Endodermal cell (in vitro differentiated cells): ENCODE results near the gene AGO3. TPM values are rescaled to one million over a fixed set of nuclear protein-coding genes. Genes with fewer than 3 reads are reported as not detected.

ENCODE experiments used
- DNase-seq: peaks from one replicate; pipeline ENCODE4 v3.0.0-alpha.2; 2017
- H3K27ac ChIP-seq: 2 replicates; pipeline ENCODE4 v1.5.1; 2013; ENCODE audit warnings: mild to moderate bottlenecking, low read depth, low read length, moderate library complexity
- H3K27me3 ChIP-seq: 2 replicates; pipeline ENCODE4 v1.6.1; 2013; ENCODE audit warnings: mild to moderate bottlenecking, low read length, moderate library complexity; ENCODE audit not compliant: insufficient read depth, control insufficient read depth, poor library complexity, severe bottlenecking
- H3K36me3 ChIP-seq: 2 replicates; pipeline ENCODE4 v1.7.0; 2013; ENCODE audit warnings: mild to moderate bottlenecking, low read length, moderate library complexity; ENCODE audit not compliant: control insufficient read depth, insufficient read depth
- H3K4me1 ChIP-seq: one replicate; pipeline ENCODE4 v1.7.0; 2013; ENCODE audit warnings: low read length; ENCODE audit not compliant: control insufficient read depth, insufficient read depth
- H3K4me3 ChIP-seq: 2 replicates; pipeline ENCODE4 v1.5.1; 2013; ENCODE audit warnings: mild to moderate bottlenecking, low read length, moderate library complexity
- H3K9ac ChIP-seq: 2 replicates; pipeline ENCODE4 v1.6.1; 2013; ENCODE audit warnings: mild to moderate bottlenecking, low read length, moderate library complexity; ENCODE audit not compliant: poor library complexity, severe bottlenecking; ENCODE audit errors: extremely low read depth
- H3K9me3 ChIP-seq: 2 replicates; pipeline ENCODE4 v1.6.1; 2013; ENCODE audit warnings: mild to moderate bottlenecking, low read length, moderate library complexity; ENCODE audit not compliant: control insufficient read depth
- H3K27ac Mint-ChIP-seq: 2 replicates; pipeline ENCODE4 v1.8.0; 2020; ENCODE audit warnings: mixed read lengths
- H3K27me3 Mint-ChIP-seq: 2 replicates; pipeline ENCODE4 v1.8.0; 2021; ENCODE audit warnings: mild to moderate bottlenecking, mixed read lengths; ENCODE audit not compliant: insufficient read depth
- H3K36me3 Mint-ChIP-seq: 2 replicates; pipeline ENCODE4 v1.8.0; 2020; ENCODE audit warnings: low read depth, mixed read lengths
- H3K4me1 Mint-ChIP-seq: 2 replicates; pipeline ENCODE4 v1.8.0; 2020; ENCODE audit warnings: mixed read lengths
- H3K4me3 Mint-ChIP-seq: 2 replicates; pipeline ENCODE4 v1.8.0; 2020; ENCODE audit warnings: mild to moderate bottlenecking, moderate library complexity, mixed read lengths
- H3K9me3 Mint-ChIP-seq: 2 replicates; pipeline ENCODE4 v1.8.0; 2020; ENCODE audit warnings: mild to moderate bottlenecking, mixed read lengths
- WGBS, 2 experiments: methylation state at CpG; one replicate each; pipeline versions ENCODE4 v1.1.5 to v1.1.7; 2013; ENCODE audit warnings: missing lambda C conversion rate in 2 of 2, mixed read lengths in 1 of 2; ENCODE audit not compliant: insufficient coverage in 1 of 2, insufficient read length in 1 of 2; 5-methylcytosine and 5-hydroxymethylcytosine counted together
- total RNA-seq, 2 donors: library from RNA; stranded (reverse); fragmentation: NEBNext Ultra II Directional in 1 of 2; extraction: Animal tissue kit (Norgen Biotek cat#: 25700) in 1 of 2; gene quantifications; 2 replicates in 1 of 2; 3 replicates in 1 of 2; pipeline ENCODE4 v1.2.1, GENCODE V29; 2021
- TF ChIP-seq, protein P1 (sequence below): fragments of 200-600 bp; sonication (generic); conservative IDR thresholded peaks from 2 replicates; pipeline ENCODE4 v1.5.0; 2021; ENCODE audit warnings: antibody characterized with exemption, mild to moderate bottlenecking

The AGO3 gene
- total RNA-seq, 2 donors from 2014 or later, result 32.8 to 39.8 TPM

- WGBS, 2 experiments, result 83 to 100% methylated on average over 1 of the region's 1 CpG
These were observed 131.4 kb downstream of the AGO3 start for GRCh38 chr1:36062315-36062714.

DNA sequence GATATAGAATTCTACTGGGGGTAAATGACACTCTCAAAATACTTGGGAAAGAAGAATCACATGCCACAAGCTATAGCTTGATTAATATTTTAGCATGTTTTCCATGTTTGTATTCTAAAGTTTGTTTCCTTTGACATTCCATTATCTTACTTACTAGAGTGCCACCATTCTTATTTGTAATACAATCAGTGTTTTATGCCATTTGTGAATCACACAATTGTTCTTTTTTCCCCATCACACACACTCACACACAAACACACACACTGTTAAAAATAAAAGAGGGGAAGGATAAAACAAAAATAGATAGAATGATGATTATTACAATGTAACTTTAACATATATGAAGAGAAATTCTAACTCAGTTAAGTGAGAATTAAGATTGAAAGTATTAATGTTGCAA lies 137.0 kb downstream of the AGO3 start:
- no peaks in the 10 kb centered on the region for H3K27me3 ChIP-seq
- H3K27ac ChIP-seq, result no peak overlapping the region
- H3K9me3 Mint-ChIP-seq, result no peaks in the 10 kb centered on the region
- no peaks in the 10 kb centered on the region for H3K36me3 ChIP-seq
- TF ChIP-seq, protein P1, sequence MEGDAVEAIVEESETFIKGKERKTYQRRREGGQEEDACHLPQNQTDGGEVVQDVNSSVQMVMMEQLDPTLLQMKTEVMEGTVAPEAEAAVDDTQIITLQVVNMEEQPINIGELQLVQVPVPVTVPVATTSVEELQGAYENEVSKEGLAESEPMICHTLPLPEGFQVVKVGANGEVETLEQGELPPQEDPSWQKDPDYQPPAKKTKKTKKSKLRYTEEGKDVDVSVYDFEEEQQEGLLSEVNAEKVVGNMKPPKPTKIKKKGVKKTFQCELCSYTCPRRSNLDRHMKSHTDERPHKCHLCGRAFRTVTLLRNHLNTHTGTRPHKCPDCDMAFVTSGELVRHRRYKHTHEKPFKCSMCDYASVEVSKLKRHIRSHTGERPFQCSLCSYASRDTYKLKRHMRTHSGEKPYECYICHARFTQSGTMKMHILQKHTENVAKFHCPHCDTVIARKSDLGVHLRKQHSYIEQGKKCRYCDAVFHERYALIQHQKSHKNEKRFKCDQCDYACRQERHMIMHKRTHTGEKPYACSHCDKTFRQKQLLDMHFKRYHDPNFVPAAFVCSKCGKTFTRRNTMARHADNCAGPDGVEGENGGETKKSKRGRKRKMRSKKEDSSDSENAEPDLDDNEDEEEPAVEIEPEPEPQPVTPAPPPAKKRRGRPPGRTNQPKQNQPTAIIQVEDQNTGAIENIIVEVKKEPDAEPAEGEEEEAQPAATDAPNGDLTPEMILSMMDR, result no peak
- H3K9ac ChIP-seq, result no peak overlapping the region
- no peaks in the 10 kb centered on the region for H3K4me1 Mint-ChIP-seq
- H3K4me3 ChIP-seq, result no peak overlapping the region
- H3K4me3 Mint-ChIP-seq, result no peak overlapping the region
- no peaks in the 10 kb centered on the region for H3K27me3 Mint-ChIP-seq
- no peaks in the 10 kb centered on the region for H3K9me3 ChIP-seq
- H3K36me3 Mint-ChIP-seq, result no peaks in the 10 kb centered on the region
- DNase-seq, result no peak
- H3K27ac Mint-ChIP-seq, result no peak overlapping the region
- H3K4me1 ChIP-seq, result no peaks in the 10 kb centered on the region

More at GRCh38 chr1:36062315-36062714, 131.4 kb downstream of the AGO3 start:
- H3K4me1 ChIP-seq, result no peaks in the 10 kb centered on the region
- peaks cover 8% of the 10 kb centered on the region for H3K36me3 ChIP-seq
- Mint-ChIP-seq H3K27ac (no peak overlapping the region), H3K9me3 (no peaks in the 10 kb centered on the region), H3K36me3 (no peaks in the 10 kb centered on the region), H3K4me3 (no peak overlapping the region), H3K4me1 (no peaks in the 10 kb centered on the region), H3K27me3 (no peaks in the 10 kb centered on the region)
- H3K27ac ChIP-seq, result no peak overlapping the region
- H3K27me3 ChIP-seq, result no peaks in the 10 kb centered on the region
- TF ChIP-seq, protein P1, result no peak
- no peak overlapping the region for H3K9ac ChIP-seq
- DNase-seq, result no peak
- no peaks in the 10 kb centered on the region for H3K9me3 ChIP-seq
- H3K4me3 ChIP-seq, result no peak overlapping the region

GRCh38 chr1:36068866-36069265 lies 138.0 kb downstream of the AGO3 start:
- Histone ChIP-seq H3K4me3 (no peak overlapping the region), H3K27me3 (no peaks in the 10 kb centered on the region), H3K36me3 (no peaks in the 10 kb centered on the region), H3K9me3 (no peaks in the 10 kb centered on the region), H3K9ac (no peak overlapping the region), H3K27ac (no peak overlapping the region), H3K4me1 (no peaks in the 10 kb centered on the region)
- 89 to 100% methylated on average over 2 of the region's 2 CpGs for WGBS, 2 experiments
- no peak for DNase-seq
- Mint-ChIP-seq H3K9me3 (no peaks in the 10 kb centered on the region), H3K27ac (no peak overlapping the region), H3K27me3 (no peaks in the 10 kb centered on the region), H3K4me3 (no peak overlapping the region), H3K36me3 (no peaks in the 10 kb centered on the region), H3K4me1 (no peaks in the 10 kb centered on the region)
- TF ChIP-seq, protein P1, result no peak
